GM12875 (cell line): ENCODE results near the gene ATP2B2.

Experiments
- H3K4me3 ChIP-seq: one replicate; pipeline ENCODE4 v1.5.1; 2011; ENCODE audit warnings: low read depth, low read length, control low read depth
- TF ChIP-seq, protein P1 (sequence below): IDR thresholded peaks from 2 replicates; pipeline ENCODE4 v1.5.1; 2011; ENCODE audit warnings: low read depth, mild to moderate bottlenecking, control low read depth, inconsistent platforms, low read length, moderate library complexity, borderline replicate concordance; ENCODE audit not compliant: insufficient read depth

The ATP2B2 gene

DNA sequence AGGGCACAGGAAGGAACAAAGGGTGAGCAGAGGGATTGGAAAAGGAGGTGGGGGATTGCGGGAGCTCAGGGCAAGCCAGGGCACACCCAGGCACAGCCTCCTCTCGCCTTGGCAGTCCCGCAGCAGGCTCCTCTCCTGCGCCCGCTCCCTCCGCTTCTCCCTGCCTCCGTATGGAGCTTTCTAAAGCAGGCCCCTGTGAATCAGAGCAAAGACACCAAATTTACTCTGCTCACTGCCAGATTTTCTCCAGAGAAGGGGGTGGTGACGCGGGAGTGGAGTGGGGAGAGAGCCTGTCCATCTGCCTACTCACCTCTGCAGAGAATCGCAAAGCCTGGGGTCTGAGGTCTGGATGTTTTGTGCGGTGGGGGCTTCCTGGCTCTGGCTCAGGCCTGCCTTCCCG lies 20.0 kb downstream of the ATP2B2 start:
- TF ChIP-seq, protein P1, sequence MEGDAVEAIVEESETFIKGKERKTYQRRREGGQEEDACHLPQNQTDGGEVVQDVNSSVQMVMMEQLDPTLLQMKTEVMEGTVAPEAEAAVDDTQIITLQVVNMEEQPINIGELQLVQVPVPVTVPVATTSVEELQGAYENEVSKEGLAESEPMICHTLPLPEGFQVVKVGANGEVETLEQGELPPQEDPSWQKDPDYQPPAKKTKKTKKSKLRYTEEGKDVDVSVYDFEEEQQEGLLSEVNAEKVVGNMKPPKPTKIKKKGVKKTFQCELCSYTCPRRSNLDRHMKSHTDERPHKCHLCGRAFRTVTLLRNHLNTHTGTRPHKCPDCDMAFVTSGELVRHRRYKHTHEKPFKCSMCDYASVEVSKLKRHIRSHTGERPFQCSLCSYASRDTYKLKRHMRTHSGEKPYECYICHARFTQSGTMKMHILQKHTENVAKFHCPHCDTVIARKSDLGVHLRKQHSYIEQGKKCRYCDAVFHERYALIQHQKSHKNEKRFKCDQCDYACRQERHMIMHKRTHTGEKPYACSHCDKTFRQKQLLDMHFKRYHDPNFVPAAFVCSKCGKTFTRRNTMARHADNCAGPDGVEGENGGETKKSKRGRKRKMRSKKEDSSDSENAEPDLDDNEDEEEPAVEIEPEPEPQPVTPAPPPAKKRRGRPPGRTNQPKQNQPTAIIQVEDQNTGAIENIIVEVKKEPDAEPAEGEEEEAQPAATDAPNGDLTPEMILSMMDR: no peak
- no peak overlapping the region for H3K4me3 ChIP-seq

DNA sequence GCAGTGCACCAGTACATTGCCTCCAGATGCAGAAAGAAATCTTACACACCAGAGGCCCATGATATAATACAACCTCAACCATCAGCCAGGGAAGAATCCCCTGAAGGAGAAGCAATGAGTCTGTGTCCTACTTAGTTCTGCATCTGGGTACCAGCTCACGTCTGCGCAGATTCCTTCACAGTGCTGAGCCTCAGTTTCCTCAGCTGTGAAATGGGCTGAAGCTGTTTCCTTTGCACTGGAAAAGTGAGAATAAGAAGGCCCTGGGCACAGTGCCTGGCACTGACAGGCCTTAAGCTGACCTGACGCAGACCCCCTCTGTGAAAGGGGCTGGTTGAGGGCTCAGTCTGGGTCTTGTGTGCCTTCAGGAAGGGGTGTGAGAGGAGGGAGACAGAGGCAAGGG lies 20.7 kb downstream of the ATP2B2 start:
- no peak overlapping the region for H3K4me3 ChIP-seq
- TF ChIP-seq, protein P1: no peak

DNA sequence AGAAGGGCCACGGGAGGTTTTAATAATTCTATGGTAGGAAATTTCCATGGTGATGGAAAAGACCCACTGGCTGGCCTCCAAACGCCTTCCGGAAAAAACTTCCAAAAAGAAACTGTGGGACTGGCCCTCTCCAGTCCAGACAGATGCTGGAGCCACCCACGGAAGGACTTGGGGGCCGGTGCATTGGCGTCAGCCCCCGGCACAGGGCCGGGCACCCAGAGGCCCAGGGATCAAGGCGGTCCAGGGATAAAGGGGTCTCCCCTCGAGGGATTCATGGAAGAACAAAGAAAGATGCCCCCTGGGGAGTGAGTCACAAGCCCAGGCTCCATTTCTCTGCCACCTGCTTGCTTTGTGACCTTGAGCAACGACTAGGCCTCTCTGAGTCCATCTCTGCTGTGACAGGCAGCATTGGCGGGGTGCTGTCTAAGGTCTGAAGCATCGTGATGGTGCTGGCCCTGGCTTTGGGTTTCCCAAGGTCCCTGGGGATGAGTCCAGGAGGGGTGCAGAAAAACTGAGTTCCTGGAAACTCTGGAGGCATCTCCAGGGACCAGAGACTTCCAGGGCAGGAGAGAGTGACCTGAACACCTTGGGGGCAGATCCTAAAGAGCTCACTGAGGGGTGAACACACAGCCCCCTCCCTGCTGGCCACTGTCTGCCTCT lies 21.6 kb downstream of the ATP2B2 start:
- TF ChIP-seq, protein P1: no peak

DNA sequence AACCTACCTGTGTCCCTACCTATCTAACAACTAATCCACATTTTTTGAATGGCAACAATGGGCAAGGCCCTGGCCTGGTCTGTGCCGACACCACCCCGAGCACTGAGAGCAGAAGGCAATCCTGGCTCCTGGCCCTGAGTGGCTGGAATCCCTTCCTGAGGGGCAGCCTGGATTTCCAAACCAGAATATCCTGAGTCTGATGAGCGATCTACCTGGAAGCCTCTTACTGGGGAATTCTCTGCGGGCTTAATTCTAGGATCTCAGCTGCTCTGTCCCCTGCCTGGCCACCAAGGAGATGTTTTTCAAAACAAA lies 22.1 kb downstream of the ATP2B2 start:
- TF ChIP-seq, protein P1: no peak
- no peak overlapping the region for H3K4me3 ChIP-seq

More for the DNA sequence above, 21.6 kb downstream of the ATP2B2 start:
- no peak overlapping the region for H3K4me3 ChIP-seq

DNA sequence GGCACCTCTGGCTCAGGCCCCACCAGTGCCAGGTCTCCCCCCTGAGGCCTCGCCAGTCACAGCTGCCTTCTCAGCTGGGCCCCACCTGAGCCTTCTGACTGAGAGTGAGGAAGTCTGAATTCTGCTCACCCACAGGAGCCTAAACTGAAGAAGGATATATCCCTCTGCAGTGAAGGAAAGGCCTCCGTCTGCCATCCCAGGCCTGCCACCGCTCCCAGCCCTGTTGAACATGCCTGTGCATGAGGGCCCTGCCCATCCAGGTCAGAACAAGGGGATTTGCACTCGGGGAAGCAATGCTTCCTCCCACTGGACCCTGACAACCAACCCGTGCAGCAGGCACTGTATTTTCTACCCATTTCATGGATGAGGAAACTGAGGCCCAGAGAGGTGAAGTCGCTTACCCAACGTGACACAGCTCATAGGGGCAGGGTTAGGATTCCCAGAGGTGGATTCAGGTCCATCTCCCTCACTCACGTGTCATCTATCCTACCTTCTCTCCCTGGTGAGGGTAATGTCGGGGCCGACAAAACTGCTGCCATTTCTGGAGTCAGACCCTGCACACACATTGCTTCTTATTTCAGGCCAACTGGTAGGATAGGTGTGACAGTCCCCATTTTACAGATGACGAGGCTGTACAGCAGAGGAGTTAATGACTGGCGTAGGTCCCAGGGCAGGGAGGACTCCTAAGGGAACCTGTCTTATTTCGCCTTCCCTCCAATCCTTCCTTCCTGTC lies 22.6 kb downstream of the ATP2B2 start:
- TF ChIP-seq, protein P1: no peak
- H3K4me3 ChIP-seq: no peak overlapping the region

DNA sequence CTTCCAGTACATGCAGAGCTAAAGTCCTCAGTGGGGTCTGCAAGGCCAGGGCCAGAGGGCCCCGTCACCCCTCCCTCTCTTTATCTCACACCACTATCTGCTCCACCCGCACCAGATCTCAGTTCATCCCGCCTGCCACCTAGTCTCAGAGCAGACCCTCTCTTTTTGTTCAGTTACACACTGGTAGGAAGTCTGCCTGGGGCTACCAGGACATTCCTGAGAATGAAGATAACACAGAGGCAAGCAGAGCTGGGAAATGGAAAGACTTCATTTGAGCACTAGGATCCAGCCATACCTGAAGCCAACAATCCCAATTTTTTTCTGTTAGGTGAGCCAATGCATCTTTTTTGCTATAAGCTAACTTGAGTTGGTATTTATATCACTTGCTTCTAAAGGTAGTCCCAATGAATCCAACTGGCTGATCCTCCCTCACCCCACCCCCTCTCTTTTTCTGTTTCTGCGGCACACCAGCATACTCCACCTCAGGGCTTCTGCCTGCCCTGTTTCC lies 24.5 kb downstream of the ATP2B2 start:
- no peak overlapping the region for H3K4me3 ChIP-seq

More for the DNA sequence above, 24.5 kb downstream of the ATP2B2 start:
- TF ChIP-seq, protein P1: no peak
